ENCODE results near the gene INTS15. TPM values are rescaled to one million over a fixed set of nuclear protein-coding genes. Genes with fewer than 3 reads are reported as not detected.

INTS15 gene
- polyA plus RNA-seq, 1 donor from 2014 or later = 36.2 TPM

GRCh38 chr7:6604458-6604857, 14.6 kb downstream of the INTS15 start:
- Histone ChIP-seq H3K36me3 (ENCODE audit: insufficient read depth, low read length) (no peaks in the 10 kb centered on the region), H3K9ac (ENCODE audit: low read length) (no peak overlapping the region), H3K27me3 (ENCODE audit: insufficient read depth, low read depth, low read length) (no peaks in the 10 kb centered on the region), H3K79me2 (replicated peaks; ENCODE audit: insufficient read depth, low read length) (no peaks in the 10 kb centered on the region), H2AFZ (ENCODE audit: low read depth, low read length) (no peak overlapping the region), H3K9me3 (ENCODE audit: low read length) (no peaks in the 10 kb centered on the region), H3K4me2 (ENCODE audit: low read length) (no peak overlapping the region), H3F3A (ENCODE audit: insufficient read depth, low read length, poor library complexity, severe bottlenecking) (no peaks in the 10 kb centered on the region), H3K27ac (ENCODE audit: low read length) (no peak overlapping the region), H4K20me1 (ENCODE audit: insufficient read depth) (no peaks in the 10 kb centered on the region), H3K4me3 (ENCODE audit: low read length) (no peak overlapping the region), H3K9me2 (ENCODE audit: insufficient read depth, low read length) (no peaks in the 10 kb centered on the region)
- TF ChIP-seq CTCF (IDR thresholded peaks at IDR 0.05; ENCODE audit: poor library complexity, severe bottlenecking) (no peak), TAF1 (IDR thresholded peaks at IDR 0.05; ENCODE audit: low read depth) (no peak), REST (IDR thresholded peaks at IDR 0.05; ENCODE audit: borderline replicate concordance) (no peak), EP300 (conservative IDR thresholded peaks at IDR 0.05; ENCODE audit: poor library complexity, severe bottlenecking) (no peak), POLR2AphosphoS5 (IDR thresholded peaks at IDR 0.05) (no peak), EZH2 (IDR thresholded peaks at IDR 0.05; ENCODE audit: borderline replicate concordance, insufficient read depth, low read length, poor library complexity, severe bottlenecking) (no peak), MXI1 (conservative IDR thresholded peaks at IDR 0.05; ENCODE audit: poor library complexity, severe bottlenecking) (no peak), RAD21 (conservative IDR thresholded peaks at IDR 0.05) (no peak), SMC3 (conservative IDR thresholded peaks at IDR 0.05; ENCODE audit: poor library complexity) (no peak)

GRCh38 chr7:6606866-6607583, 17.2 kb downstream of the INTS15 start:
- no peaks in the 10 kb centered on the region for H3K9me3 ChIP-seq (ENCODE audit: low read length)
- no peaks in the 10 kb centered on the region for H3K9me2 ChIP-seq (ENCODE audit: insufficient read depth, low read length)
- TF ChIP-seq RAD21 (conservative IDR thresholded peaks at IDR 0.05) = no peak
- TF ChIP-seq REST (IDR thresholded peaks at IDR 0.05; ENCODE audit: borderline replicate concordance) = no peak
- TF ChIP-seq POLR2AphosphoS5 (IDR thresholded peaks at IDR 0.05) = no peak
- no peak for TF ChIP-seq EZH2 (IDR thresholded peaks at IDR 0.05; ENCODE audit: borderline replicate concordance, insufficient read depth, low read length, poor library complexity, severe bottlenecking)
- TF ChIP-seq CTCF (IDR thresholded peaks at IDR 0.05; ENCODE audit: poor library complexity, severe bottlenecking) = no peak
- TF ChIP-seq TAF1 (IDR thresholded peaks at IDR 0.05; ENCODE audit: low read depth) = no peak
- no peak for TF ChIP-seq SMC3 (conservative IDR thresholded peaks at IDR 0.05; ENCODE audit: poor library complexity)
- no peak for TF ChIP-seq MXI1 (conservative IDR thresholded peaks at IDR 0.05; ENCODE audit: poor library complexity, severe bottlenecking)
- TF ChIP-seq EP300 (conservative IDR thresholded peaks at IDR 0.05; ENCODE audit: poor library complexity, severe bottlenecking) = no peak
- H3K4me3 ChIP-seq (ENCODE audit: low read length) = no peak overlapping the region
- no peaks in the 10 kb centered on the region for H4K20me1 ChIP-seq (ENCODE audit: insufficient read depth)
- H3K36me3 ChIP-seq (ENCODE audit: insufficient read depth, low read length) = no peaks in the 10 kb centered on the region
- H3K27ac ChIP-seq (ENCODE audit: low read length) = no peak overlapping the region
- no peak overlapping the region for H2AFZ ChIP-seq (ENCODE audit: low read depth, low read length)
- H3K4me2 ChIP-seq (ENCODE audit: low read length) = no peak overlapping the region
- H3K9ac ChIP-seq (ENCODE audit: low read length) = no peak overlapping the region
- no peaks in the 10 kb centered on the region for H3F3A ChIP-seq (ENCODE audit: insufficient read depth, low read length, poor library complexity, severe bottlenecking)
- no peaks in the 10 kb centered on the region for H3K27me3 ChIP-seq (ENCODE audit: insufficient read depth, low read depth, low read length)
- H3K79me2 ChIP-seq (replicated peaks; ENCODE audit: insufficient read depth, low read length) = no peaks in the 10 kb centered on the region
